GM12878 (cell line): ENCODE data around the gene POLD4. TPM values are rescaled to one million over a fixed set of nuclear protein-coding genes. Genes with fewer than 3 reads are reported as not detected.

Source experiments
- ATF7 ChIP-seq: fragments of 450-650 bp; IDR thresholded peaks from 2 replicates; pipeline ENCODE4 v1.6.1; 2016; ENCODE audit warnings: low read depth, mild to moderate bottlenecking
- CREB1 ChIP-seq: IDR thresholded peaks from 2 replicates; pipeline ENCODE4 v1.6.1; 2012; ENCODE audit warnings: low read depth, mild to moderate bottlenecking, inconsistent platforms
- DPF2 ChIP-seq: fragments of 450-650 bp; IDR thresholded peaks from 2 replicates; pipeline ENCODE4 v1.6.1; 2017; ENCODE audit warnings: mild to moderate bottlenecking
- EED ChIP-seq: sonication (generic); IDR thresholded peaks from 2 replicates; pipeline ENCODE4 v1.6.1; 2016; ENCODE audit warnings: antibody characterized with exemption, low read depth
- FOS ChIP-seq: IDR thresholded peaks from 3 replicates; pipeline ENCODE4 v1.6.1; 2011; ENCODE audit warnings: borderline replicate concordance; ENCODE audit not compliant: insufficient read length; ENCODE audit errors: extremely low read depth
- IKZF1 ChIP-seq: fragments of 450-650 bp; conservative IDR thresholded peaks from 2 replicates; pipeline ENCODE4 v1.6.1; 2017; ENCODE audit warnings: antibody characterized with exemption, mild to moderate bottlenecking
- NFXL1 ChIP-seq: fragments of 450-650 bp; IDR thresholded peaks from 2 replicates; pipeline ENCODE4 v1.6.1; 2017; ENCODE audit warnings: antibody characterized with exemption, mild to moderate bottlenecking, borderline replicate concordance
- PAX5 ChIP-seq: IDR thresholded peaks from 2 replicates; pipeline ENCODE4 v1.6.1; 2011; ENCODE audit warnings: low read depth, low read length, borderline replicate concordance
- POLR2A ChIP-seq: IDR thresholded peaks from 2 replicates; pipeline ENCODE4 v1.6.1; 2011; ENCODE audit warnings: low read depth, mild to moderate bottlenecking, low read length
- RELA ChIP-seq: fragments of 450-650 bp; IDR thresholded peaks from 2 replicates; pipeline ENCODE4 v1.8.0; 2014; ENCODE audit warnings: borderline replicate concordance; ENCODE audit not compliant: partially characterized antibody
- RUNX3 ChIP-seq: IDR thresholded peaks from 2 replicates; pipeline ENCODE4 v1.6.1; 2012; ENCODE audit warnings: low read length, inconsistent platforms
- SMC3 ChIP-seq: IDR thresholded peaks from 2 replicates; pipeline ENCODE4 v1.6.1; 2011; ENCODE audit warnings: low read length, improper control_type of control experiment, borderline replicate concordance
- SP1 ChIP-seq: IDR thresholded peaks from one replicate; pipeline ENCODE4 v1.6.1; 2011; ENCODE audit warnings: low read depth, low read length
- SRF ChIP-seq, 2 experiments: IDR thresholded peaks; 2 replicates each; pipeline ENCODE4 v1.6.1; 2011; ENCODE audit warnings: low read depth in 2 of 2, low read length in 2 of 2, mild to moderate bottlenecking in 1 of 2, moderate library complexity in 1 of 2
- YY1 ChIP-seq: IDR thresholded peaks from 2 replicates; pipeline ENCODE4 v1.6.1; 2011; ENCODE audit warnings: low read depth, mild to moderate bottlenecking, low read length
- ZNF217 ChIP-seq: fragments of 450-650 bp; IDR thresholded peaks from 2 replicates; pipeline ENCODE4 v1.6.1; 2017; ENCODE audit warnings: antibody characterized with exemption, mild to moderate bottlenecking
- ZNF274 ChIP-seq: IDR thresholded peaks from one replicate; pipeline ENCODE4 v1.8.0; 2011; ENCODE audit not compliant: insufficient read length, insufficient read depth
- ZSCAN29 ChIP-seq: fragments of 450-650 bp; IDR thresholded peaks from 2 replicates; pipeline ENCODE4 v1.6.1; 2017; ENCODE audit warnings: mild to moderate bottlenecking, moderate library complexity
- ZZZ3 ChIP-seq: IDR thresholded peaks from 2 replicates; pipeline ENCODE4 v1.6.1; 2011; ENCODE audit warnings: low read depth; ENCODE audit not compliant: control insufficient read depth, insufficient read length
- polyA plus RNA-seq, 11 experiments: library from polyadenylated mRNA; depleted of rRNA in 4 of 11; unstranded in 6 of 11; stranded (reverse) in 5 of 11; fragments of >200 nt; fragmentation: Nextera tagmentation in 4 of 11; fragmentation: Illumina TruSeq in 1 of 11; extraction: Ambion mirVana in 4 of 11; extraction: Trizol in 1 of 11; gene quantifications; 1 replicate in 1 of 11; 2 replicates in 10 of 11; pipeline versions ENCODE4 v1.2.1 to v1.2.3, GENCODE V29; 2011 to 2016; ENCODE audit warnings: inconsistent platforms in 2 of 11, missing spikeins in 2 of 11, low read depth in 1 of 11
- total RNA-seq, 4 experiments: library from RNA; depleted of rRNA in 3 of 4; stranded (reverse); fragments of >200 nt in 3 of 4; fragmentation: Illumina TruSeq in 1 of 4; extraction: Trizol in 1 of 4; gene quantifications; 2 replicates each; pipeline versions ENCODE4 v1.2.1 to v1.2.3, GENCODE V29; 2013 to 2021
- TF ChIP-seq, protein P1 (sequence below), 3 experiments: IDR thresholded peaks in 2 of 3; conservative IDR thresholded peaks in 1 of 3; 2 replicates each; pipeline ENCODE4 v1.5.1; 2011; ENCODE audit warnings: low read depth in 3 of 3, low read length in 3 of 3, mild to moderate bottlenecking in 3 of 3, control low read depth in 2 of 3, moderate library complexity in 2 of 3, inconsistent platforms in 1 of 3, mixed read lengths in 1 of 3; ENCODE audit not compliant: control insufficient read depth in 2 of 3, insufficient read depth in 1 of 3; ENCODE audit errors: extremely low read depth in 1 of 3
- TF ChIP-seq, protein P2 (sequence below): IDR thresholded peaks from 2 replicates; pipeline ENCODE4 v1.6.1; 2011; ENCODE audit warnings: mild to moderate bottlenecking, low read depth, low read length, moderate library complexity; ENCODE audit not compliant: insufficient replicate concordance
- TF ChIP-seq, protein P3 (sequence below): fragments of 150-350 bp; IDR thresholded peaks from 2 replicates; pipeline ENCODE4 v1.6.1; 2014; ENCODE audit warnings: mild to moderate bottlenecking, low read depth, low read length
- TF ChIP-seq, protein P4 (sequence below): fragments of 450-650 bp; IDR thresholded peaks from 2 replicates; pipeline ENCODE4 v1.6.1; 2016; ENCODE audit warnings: mild to moderate bottlenecking

Gene POLD4
- total and polyA plus RNA-seq, 10 of the 15 experiments (the other 5 are each of a cell fraction or from before 2014, with no cell fraction given), result 8.1 to 176 (median 88.1) TPM

DNA sequence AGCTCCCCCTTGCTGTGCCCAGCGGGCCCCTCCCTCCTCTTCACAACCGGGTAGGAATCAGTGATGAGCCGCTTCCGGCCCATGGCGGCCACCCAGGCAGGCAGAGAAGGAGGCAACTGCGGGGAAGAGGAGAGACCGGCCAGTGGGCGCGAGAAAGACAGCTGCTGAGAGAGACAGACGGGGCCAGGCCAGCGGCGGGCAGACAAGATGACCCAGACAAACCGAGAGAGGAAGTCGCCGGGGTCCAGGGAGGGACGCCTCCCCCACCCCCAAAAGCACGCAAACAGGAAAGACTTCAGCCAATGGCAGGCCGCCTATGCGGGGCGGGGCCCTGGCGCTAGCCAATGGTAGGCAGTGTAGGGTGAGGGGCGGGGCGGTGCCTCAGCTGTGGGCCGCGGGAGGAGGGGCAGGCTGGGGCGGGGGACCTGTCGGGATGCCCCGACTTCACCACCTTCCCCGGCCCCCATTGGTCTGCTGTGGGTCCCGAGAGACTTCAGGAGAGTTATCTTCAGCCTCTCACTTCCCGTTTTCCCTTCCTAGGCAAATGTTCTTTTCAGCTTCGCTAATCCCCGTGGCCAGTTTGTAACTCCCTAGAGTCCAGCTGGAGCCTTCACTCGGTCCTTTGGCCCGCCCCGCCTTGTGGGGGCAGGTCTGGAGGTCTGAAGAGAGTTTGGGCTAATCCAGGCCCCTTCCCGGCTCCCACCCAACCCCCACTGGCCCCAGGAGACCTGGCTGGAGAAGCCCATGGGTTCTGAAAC is at the start of gene POLD4 (continued):
- TF ChIP-seq SRF (IDR thresholded peaks at IDR 0.05; ENCODE audit: low read depth in 2 of 2, low read length in 2 of 2), result 0 out of 4 replicates have a peak, but pooled peaks of 1 of the 2 experiments have one; percentile 27
- TF ChIP-seq, protein P1, sequence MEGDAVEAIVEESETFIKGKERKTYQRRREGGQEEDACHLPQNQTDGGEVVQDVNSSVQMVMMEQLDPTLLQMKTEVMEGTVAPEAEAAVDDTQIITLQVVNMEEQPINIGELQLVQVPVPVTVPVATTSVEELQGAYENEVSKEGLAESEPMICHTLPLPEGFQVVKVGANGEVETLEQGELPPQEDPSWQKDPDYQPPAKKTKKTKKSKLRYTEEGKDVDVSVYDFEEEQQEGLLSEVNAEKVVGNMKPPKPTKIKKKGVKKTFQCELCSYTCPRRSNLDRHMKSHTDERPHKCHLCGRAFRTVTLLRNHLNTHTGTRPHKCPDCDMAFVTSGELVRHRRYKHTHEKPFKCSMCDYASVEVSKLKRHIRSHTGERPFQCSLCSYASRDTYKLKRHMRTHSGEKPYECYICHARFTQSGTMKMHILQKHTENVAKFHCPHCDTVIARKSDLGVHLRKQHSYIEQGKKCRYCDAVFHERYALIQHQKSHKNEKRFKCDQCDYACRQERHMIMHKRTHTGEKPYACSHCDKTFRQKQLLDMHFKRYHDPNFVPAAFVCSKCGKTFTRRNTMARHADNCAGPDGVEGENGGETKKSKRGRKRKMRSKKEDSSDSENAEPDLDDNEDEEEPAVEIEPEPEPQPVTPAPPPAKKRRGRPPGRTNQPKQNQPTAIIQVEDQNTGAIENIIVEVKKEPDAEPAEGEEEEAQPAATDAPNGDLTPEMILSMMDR (IDR thresholded peaks at IDR 0.05 in 2 of 3, conservative IDR thresholded peaks at IDR 0.05 in 1 of 3; ENCODE audit: control insufficient read depth in 2 of 3, extremely low read depth in 1 of 3, insufficient read depth in 1 of 3, low read depth in 3 of 3, low read length in 3 of 3), result no peak
- peak; percentile 94 for TF ChIP-seq SP1
- TF ChIP-seq, protein P2, sequence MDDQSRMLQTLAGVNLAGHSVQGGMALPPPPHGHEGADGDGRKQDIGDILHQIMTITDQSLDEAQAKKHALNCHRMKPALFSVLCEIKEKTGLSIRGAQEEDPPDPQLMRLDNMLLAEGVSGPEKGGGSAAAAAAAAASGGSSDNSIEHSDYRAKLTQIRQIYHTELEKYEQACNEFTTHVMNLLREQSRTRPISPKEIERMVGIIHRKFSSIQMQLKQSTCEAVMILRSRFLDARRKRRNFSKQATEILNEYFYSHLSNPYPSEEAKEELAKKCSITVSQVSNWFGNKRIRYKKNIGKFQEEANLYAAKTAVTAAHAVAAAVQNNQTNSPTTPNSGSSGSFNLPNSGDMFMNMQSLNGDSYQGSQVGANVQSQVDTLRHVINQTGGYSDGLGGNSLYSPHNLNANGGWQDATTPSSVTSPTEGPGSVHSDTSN, result no peak
- TF ChIP-seq, protein P3, sequence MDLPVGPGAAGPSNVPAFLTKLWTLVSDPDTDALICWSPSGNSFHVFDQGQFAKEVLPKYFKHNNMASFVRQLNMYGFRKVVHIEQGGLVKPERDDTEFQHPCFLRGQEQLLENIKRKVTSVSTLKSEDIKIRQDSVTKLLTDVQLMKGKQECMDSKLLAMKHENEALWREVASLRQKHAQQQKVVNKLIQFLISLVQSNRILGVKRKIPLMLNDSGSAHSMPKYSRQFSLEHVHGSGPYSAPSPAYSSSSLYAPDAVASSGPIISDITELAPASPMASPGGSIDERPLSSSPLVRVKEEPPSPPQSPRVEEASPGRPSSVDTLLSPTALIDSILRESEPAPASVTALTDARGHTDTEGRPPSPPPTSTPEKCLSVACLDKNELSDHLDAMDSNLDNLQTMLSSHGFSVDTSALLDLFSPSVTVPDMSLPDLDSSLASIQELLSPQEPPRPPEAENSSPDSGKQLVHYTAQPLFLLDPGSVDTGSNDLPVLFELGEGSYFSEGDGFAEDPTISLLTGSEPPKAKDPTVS, result no peak
- peak; percentile 97 for TF ChIP-seq POLR2A
- peak; percentile 67; the same call in 1 of the 2 replicates for TF ChIP-seq ATF7
- TF ChIP-seq EED, result peak; percentile 89
- TF ChIP-seq RUNX3, result no peak
- no peak for TF ChIP-seq ZSCAN29
- no peak for TF ChIP-seq SMC3
- peak; percentile 96 for TF ChIP-seq IKZF1
- no peak for TF ChIP-seq ZZZ3
- TF ChIP-seq, protein P4, sequence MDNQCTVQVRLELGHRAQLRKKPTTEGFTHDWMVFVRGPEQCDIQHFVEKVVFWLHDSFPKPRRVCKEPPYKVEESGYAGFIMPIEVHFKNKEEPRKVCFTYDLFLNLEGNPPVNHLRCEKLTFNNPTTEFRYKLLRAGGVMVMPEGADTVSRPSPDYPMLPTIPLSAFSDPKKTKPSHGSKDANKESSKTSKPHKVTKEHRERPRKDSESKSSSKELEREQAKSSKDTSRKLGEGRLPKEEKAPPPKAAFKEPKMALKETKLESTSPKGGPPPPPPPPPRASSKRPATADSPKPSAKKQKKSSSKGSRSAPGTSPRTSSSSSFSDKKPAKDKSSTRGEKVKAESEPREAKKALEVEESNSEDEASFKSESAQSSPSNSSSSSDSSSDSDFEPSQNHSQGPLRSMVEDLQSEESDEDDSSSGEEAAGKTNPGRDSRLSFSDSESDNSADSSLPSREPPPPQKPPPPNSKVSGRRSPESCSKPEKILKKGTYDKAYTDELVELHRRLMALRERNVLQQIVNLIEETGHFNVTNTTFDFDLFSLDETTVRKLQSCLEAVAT, result peak; percentile 74
- peak; percentile 89; the same call in 1 of the 2 replicates for TF ChIP-seq PAX5
- no peak for TF ChIP-seq ZNF217
- TF ChIP-seq ZNF274, result no peak
- TF ChIP-seq FOS, result peak; percentile 38
- no peak for TF ChIP-seq CREB1
- peak; percentile 81 for TF ChIP-seq YY1
- TF ChIP-seq RELA, result no peak
- TF ChIP-seq NFXL1, result no peak
- TF ChIP-seq DPF2, result peak; percentile 81
